Measurements from ENCODE around the gene MBOAT1.

The MBOAT1 gene

DNA sequence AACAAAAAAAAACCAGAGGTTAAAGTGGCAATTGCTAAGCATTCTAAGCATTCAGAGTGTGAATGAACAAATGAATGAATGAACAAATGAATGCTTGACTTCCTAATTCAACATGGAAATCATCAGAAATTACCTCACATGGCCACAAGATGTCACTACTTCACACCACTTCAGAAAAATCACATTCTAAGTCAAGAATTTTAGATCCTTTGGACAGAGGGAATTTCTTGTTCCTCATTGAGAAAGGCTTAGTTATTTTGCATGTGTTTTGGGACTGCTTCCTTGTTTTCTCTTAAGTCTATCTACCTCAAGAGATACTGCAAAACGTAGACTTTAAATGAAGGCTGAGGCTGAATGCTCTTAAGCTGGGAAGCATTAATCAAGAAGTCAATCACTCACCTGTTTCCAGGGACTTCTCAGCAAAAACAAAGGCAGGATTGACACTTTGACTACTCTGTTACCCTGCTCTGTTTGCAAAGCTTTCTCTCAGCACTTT lies 120.2 kb downstream of the MBOAT1 start:
- DNase-seq = peak; percentile 38

DNA sequence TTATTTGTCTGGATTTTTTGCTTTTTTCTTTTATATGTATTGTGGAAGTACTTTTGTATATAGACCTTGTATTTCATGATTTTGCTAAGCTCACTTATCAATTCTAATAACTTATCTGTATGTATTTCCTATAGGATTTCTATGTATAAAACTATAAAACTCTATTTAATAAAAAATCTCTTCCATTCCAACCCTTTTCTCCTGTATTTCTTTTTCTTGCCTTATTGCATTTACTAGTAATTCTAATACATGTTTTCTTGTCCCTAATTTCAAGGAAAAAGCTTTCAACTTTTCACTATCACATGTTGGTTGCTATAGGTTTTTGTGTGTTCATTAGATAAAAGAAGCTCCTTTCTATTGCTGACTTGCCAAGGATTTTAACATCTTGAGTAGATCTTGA lies 125.3 kb downstream of the MBOAT1 start:
- no peak for DNase-seq

- DNase-seq = no peak
Observed at GRCh38 chr6:20085817-20086216, 126.5 kb downstream of the MBOAT1 start.

DNA sequence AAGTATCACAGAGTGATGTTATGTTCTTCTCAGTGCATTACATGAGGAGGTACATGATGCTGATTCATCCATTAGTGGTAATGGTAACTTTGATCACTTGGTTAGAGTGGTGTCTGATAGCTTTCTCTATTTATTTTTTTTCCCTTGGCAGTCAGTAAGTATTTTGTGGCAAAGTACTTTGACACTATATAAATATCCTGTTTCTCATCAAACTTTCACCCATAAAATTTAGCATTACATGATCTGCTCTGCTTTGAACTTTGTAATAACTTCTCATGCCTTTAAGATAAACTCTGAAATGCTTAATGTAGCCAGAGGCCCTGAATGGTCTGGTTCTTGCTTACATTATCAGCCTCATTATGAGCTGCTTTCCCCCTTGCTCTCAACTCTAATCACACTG lies 127.9 kb downstream of the MBOAT1 start:
- no peak for DNase-seq

GRCh38 chr6:20071998-20072397 lies 140.3 kb downstream of the MBOAT1 start:
- DNase-seq = no peak

- no peak for DNase-seq
Observed at GRCh38 chr6:20070047-20070446, 142.2 kb downstream of the MBOAT1 start.

- no peak for DNase-seq
Observed at GRCh38 chr6:20069021-20069522, 143.2 kb downstream of the MBOAT1 start.

- DNase-seq = no peak
Observed at GRCh38 chr6:20068421-20068988, 143.8 kb downstream of the MBOAT1 start.

DNA sequence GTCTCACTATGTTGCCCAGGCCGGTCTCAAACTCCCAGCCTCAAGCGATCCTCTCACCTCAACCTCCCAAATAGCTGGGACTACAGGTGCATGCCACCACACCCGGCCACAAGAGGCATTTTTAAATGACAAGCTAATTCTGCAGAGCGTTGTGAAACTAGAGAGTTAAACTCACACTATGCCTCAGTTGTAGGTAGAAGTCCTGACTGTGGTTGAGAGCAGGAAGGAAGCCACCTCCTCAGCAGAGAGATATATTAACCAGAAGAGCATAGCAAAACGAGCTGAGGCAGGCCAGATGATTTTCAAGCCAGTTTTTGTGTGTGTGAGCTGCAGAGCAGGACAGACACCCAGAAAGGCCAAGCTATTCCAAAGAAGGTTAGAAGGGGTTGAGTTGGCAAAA lies 150.3 kb downstream of the MBOAT1 start:
- no peak for DNase-seq

GRCh38 chr6:20060252-20060651 lies 152.0 kb downstream of the MBOAT1 start:
- DNase-seq = no peak

- DNase-seq = no peak
Observed at GRCh38 chr6:20058912-20059311, 153.4 kb downstream of the MBOAT1 start.

- DNase-seq = no peak
Observed at GRCh38 chr6:20058121-20058905, 154.0 kb downstream of the MBOAT1 start.

DNA sequence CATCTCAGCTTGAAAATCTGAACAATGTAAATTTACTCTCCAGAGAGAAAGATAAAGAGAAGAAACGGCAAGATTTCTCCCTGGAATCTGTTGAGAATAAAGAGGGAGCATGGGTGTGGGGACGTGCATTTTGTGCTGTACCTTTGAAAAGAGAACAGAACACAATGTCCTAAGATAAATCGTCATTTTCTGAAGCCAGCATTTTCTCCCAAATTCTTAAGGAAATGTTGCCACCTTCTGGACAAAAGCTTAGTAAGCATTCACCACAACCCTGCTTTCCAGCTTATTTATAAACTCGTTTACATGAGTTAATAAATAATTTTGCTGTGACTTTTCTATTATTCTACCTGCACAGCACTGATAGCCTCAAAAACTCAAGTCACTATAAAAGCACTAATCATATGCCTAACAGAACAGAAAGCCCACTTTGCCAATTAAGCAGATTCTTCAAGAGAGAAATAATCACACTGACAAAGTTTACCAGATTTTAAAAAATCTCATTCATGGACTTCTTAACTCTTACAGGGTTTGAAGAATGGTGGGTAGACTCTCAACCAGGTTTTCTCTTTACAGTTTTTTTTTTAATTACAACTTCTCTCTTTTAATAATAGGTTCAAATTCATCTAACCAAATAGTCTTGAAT lies 155.8 kb downstream of the MBOAT1 start:
- peak; percentile 4 for DNase-seq

DNA sequence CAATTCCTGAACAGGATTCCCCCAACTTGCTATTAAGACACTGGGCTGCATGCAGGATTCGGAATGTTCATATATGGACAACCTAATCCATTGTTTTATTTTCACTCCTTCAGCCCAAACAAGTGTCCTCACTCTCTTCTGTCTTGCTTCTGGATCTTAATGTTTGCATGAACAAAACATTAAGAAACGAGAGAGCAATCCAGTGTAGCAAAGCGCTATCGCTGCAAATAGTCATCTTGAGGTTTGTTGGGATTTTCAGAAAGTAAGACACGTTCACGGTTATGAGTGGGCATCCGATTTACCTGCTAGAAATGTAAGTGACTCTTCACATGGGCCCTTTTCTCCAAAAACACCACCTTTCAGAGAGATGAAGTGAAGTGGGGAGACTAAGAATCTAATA lies 156.4 kb downstream of the MBOAT1 start:
- no peak for DNase-seq
